SK-N-SH treated with all-trans-retinoic acid at 6 μM for 48 hours (cell line): Measurements from ENCODE around the gene LBHD1.

Experiments used
- CSDC2 ChIP-seq: fragments of 250-450 bp; sonication (Bioruptor Pico); IDR thresholded peaks from 2 replicates; pipeline ENCODE4 v1.5.0; 2020; ENCODE audit warnings: mild to moderate bottlenecking, moderate library complexity
- CSRNP3 ChIP-seq: fragments of 250-450 bp; sonication (Bioruptor Pico); IDR thresholded peaks from 2 replicates; pipeline ENCODE4 v1.5.1; 2021; ENCODE audit warnings: mild to moderate bottlenecking, moderate library complexity
- GLIS3 ChIP-seq: fragments of 250-450 bp; sonication (Bioruptor Pico); IDR thresholded peaks from 2 replicates; pipeline ENCODE4 v1.5.0; 2020; ENCODE audit warnings: mild to moderate bottlenecking, moderate library complexity
- RARB ChIP-seq: fragments of 250-450 bp; sonication (Bioruptor Pico); IDR thresholded peaks from 2 replicates; pipeline ENCODE4 v1.8.0; 2021; ENCODE audit warnings: mild to moderate bottlenecking, moderate library complexity
- TF ChIP-seq, protein P1 (sequence below): fragments of 250-450 bp; sonication (Bioruptor Pico); IDR thresholded peaks from 2 replicates; pipeline ENCODE4 v1.5.0; 2020; ENCODE audit warnings: mild to moderate bottlenecking, moderate library complexity

The LBHD1 gene

GRCh38 chr11:62613291-62613778 is 58.7 kb downstream of the LBHD1 start (continued):
- TF ChIP-seq CSRNP3 (CRISPR knock-in tag): no peak
- TF ChIP-seq CSDC2 (CRISPR knock-in tag): no peak
- no peak for TF ChIP-seq RARB (CRISPR knock-in tag)
- TF ChIP-seq, protein P1, sequence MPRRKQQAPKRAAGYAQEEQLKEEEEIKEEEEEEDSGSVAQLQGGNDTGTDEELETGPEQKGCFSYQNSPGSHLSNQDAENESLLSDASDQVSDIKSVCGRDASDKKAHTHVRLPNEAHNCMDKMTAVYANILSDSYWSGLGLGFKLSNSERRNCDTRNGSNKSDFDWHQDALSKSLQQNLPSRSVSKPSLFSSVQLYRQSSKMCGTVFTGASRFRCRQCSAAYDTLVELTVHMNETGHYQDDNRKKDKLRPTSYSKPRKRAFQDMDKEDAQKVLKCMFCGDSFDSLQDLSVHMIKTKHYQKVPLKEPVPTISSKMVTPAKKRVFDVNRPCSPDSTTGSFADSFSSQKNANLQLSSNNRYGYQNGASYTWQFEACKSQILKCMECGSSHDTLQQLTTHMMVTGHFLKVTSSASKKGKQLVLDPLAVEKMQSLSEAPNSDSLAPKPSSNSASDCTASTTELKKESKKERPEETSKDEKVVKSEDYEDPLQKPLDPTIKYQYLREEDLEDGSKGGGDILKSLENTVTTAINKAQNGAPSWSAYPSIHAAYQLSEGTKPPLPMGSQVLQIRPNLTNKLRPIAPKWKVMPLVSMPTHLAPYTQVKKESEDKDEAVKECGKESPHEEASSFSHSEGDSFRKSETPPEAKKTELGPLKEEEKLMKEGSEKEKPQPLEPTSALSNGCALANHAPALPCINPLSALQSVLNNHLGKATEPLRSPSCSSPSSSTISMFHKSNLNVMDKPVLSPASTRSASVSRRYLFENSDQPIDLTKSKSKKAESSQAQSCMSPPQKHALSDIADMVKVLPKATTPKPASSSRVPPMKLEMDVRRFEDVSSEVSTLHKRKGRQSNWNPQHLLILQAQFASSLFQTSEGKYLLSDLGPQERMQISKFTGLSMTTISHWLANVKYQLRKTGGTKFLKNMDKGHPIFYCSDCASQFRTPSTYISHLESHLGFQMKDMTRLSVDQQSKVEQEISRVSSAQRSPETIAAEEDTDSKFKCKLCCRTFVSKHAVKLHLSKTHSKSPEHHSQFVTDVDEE (CRISPR knock-in tag): no peak
- TF ChIP-seq GLIS3 (CRISPR knock-in tag): no peak
